ENCODE measurements around the gene RALGPS1. TPM values are rescaled to one million over a fixed set of nuclear protein-coding genes. Genes with fewer than 3 reads are reported as not detected.

The RALGPS1 gene
- polyA plus RNA-seq, 3 donors: 0.60 to 4.6 (median 1.3) TPM

DNA sequence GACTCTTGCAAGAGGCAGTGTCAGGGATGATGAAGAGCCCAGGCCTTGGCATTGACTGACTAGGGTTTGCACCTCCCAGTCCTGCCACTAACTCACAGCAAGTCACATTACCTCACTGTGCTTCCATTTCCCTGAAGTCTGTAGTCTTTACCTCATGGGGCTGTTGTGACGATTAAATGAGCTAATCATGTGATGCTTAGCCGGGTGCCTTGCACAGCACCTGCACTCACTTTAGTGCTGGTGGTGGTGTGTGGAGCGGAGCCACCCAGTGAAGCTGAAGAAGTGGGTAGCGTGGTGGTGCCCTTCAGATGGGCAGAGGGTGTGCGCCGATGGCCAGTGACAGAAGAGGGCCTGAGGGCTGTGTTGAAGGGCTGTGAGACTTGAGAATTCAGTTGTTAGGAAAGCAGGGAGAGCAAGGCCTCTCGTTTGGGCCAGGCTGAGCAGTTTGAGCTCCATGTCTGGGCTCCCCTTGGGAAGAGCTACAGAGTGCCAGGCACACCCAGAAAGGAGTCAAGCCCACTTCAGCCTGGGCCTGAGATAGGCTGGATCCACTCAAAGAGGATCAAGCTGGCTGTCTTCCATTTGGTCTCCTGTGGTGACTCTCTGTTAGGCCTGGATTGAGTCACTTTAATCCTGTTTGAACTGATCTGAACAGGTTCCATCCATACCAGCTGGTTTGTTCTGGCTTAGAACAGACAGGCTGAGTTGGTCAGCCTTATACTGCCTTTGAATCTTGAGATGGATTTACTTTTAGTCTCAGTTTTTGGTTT is 42.5 kb downstream of the RALGPS1 start:
- no peaks in the 10 kb centered on the region for H4K20me1 ChIP-seq (ENCODE audit: insufficient read depth, low read length)
- Mint-ChIP-seq H3K27ac (peak overlapping the region in 1 of 7 donors; percentile 32), H3K9me3 (peaks cover 0 to 3% (median 0%) of the 10 kb centered on the region in 7 donors), H3K4me1 (no peaks in the 10 kb centered on the region), H3K27me3 (ENCODE audit: low read depth in 3 of 3) (peaks cover 14 to 24% (median 20%) of the 10 kb centered on the region in 3 donors), H3K4me3 (no peak overlapping the region), H3K36me3 (no peaks in the 10 kb centered on the region)
- H3K4me1 ChIP-seq (ENCODE audit: control insufficient read depth in 1 of 2, insufficient read depth in 2 of 2, low read length in 2 of 2): no peaks in the 10 kb centered on the region
- no peak overlapping the region for H3K4me2 ChIP-seq (replicated peaks; ENCODE audit: extremely low read depth, low read length, poor library complexity, severe bottlenecking)
- no peaks in the 10 kb centered on the region for H3K9me3 ChIP-seq (replicated peaks in 1 of 2; ENCODE audit: control insufficient read depth in 1 of 2, insufficient read depth in 1 of 2, low read length in 2 of 2)
- no peak overlapping the region for H2AFZ ChIP-seq (ENCODE audit: insufficient read depth, low read depth, low read length, poor library complexity, severe bottlenecking)
- H3K36me3 ChIP-seq (replicated peaks in 1 of 2; ENCODE audit: control insufficient read depth in 1 of 2, insufficient read depth in 2 of 2, low read length in 2 of 2): no peaks in the 10 kb centered on the region
- H3K79me2 ChIP-seq (ENCODE audit: insufficient read depth, low read length): no peaks in the 10 kb centered on the region
- TF ChIP-seq CTCF (IDR thresholded peaks at IDR 0.05): no peak
- no peak overlapping the region for H3K9ac ChIP-seq (ENCODE audit: insufficient read depth, low read length, poor library complexity, severe bottlenecking)
- H3K27ac ChIP-seq (ENCODE audit: low read depth in 1 of 2, low read length in 2 of 2): no peak overlapping the region
- H3K27me3 ChIP-seq (ENCODE audit: control insufficient read depth in 2 of 2, insufficient read depth in 2 of 2, low read length in 2 of 2): no peaks in the 10 kb centered on the region
- intact Hi-C loops (cut with micrococcal nuclease): no loop called here
- 96% methylated on average over 7 of the region's 7 CpGs for WGBS (ENCODE audit: insufficient coverage)
- DNase-seq: no peak
- no peak overlapping the region for H3K4me3 ChIP-seq (replicated peaks in 1 of 3; ENCODE audit: low read depth in 2 of 3, low read length in 3 of 3)

DNA sequence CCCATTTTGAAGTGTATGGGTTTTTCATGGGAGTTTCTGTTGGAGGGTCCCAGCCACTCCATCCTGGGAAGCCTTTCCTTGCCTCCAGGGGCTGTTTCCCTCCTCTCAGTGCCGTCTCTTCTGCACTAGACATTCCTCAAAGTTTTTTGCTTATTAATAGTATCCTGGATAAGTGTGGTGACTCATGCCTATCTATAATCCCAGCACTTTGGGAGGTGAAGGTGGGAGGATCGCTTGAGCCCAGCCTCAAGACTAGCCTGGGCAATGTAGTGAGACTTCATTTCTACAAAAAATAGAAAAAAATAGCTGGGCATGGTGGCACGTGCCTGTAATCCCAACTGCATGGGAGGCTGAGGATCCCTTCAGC is 43.1 kb downstream of the RALGPS1 start:
- Mint-ChIP-seq H3K27me3 (ENCODE audit: low read depth in 3 of 3) (peaks cover 14 to 24% (median 17%) of the 10 kb centered on the region in 3 donors), H3K4me3 (no peak overlapping the region), H3K4me1 (no peaks in the 10 kb centered on the region), H3K36me3 (no peaks in the 10 kb centered on the region), H3K9me3 (peaks cover 0 to 3% (median 0%) of the 10 kb centered on the region in 7 donors), H3K27ac (no peak overlapping the region)
- H3K4me3 ChIP-seq (replicated peaks in 1 of 3; ENCODE audit: low read depth in 2 of 3, low read length in 3 of 3): no peak overlapping the region
- no peak overlapping the region for H3K9ac ChIP-seq (ENCODE audit: insufficient read depth, low read length, poor library complexity, severe bottlenecking)
- no CpG with 5 or more reads among the region's 3 CpGs for WGBS (ENCODE audit: insufficient coverage)
- H3K36me3 ChIP-seq (replicated peaks in 1 of 2; ENCODE audit: control insufficient read depth in 1 of 2, insufficient read depth in 2 of 2, low read length in 2 of 2): no peaks in the 10 kb centered on the region
- no peak for TF ChIP-seq CTCF (IDR thresholded peaks at IDR 0.05)
- H3K9me3 ChIP-seq (replicated peaks in 1 of 2; ENCODE audit: control insufficient read depth in 1 of 2, insufficient read depth in 1 of 2, low read length in 2 of 2): no peaks in the 10 kb centered on the region
- no peaks in the 10 kb centered on the region for H4K20me1 ChIP-seq (ENCODE audit: insufficient read depth, low read length)
- no peak for DNase-seq
- H3K27ac ChIP-seq (ENCODE audit: low read depth in 1 of 2, low read length in 2 of 2): no peak overlapping the region
- no peak overlapping the region for H3K4me2 ChIP-seq (replicated peaks; ENCODE audit: extremely low read depth, low read length, poor library complexity, severe bottlenecking)
- H2AFZ ChIP-seq (ENCODE audit: insufficient read depth, low read depth, low read length, poor library complexity, severe bottlenecking): no peak overlapping the region
- H3K79me2 ChIP-seq (ENCODE audit: insufficient read depth, low read length): no peaks in the 10 kb centered on the region
- intact Hi-C loops (cut with micrococcal nuclease): no loop called here
- H3K4me1 ChIP-seq (ENCODE audit: control insufficient read depth in 1 of 2, insufficient read depth in 2 of 2, low read length in 2 of 2): no peaks in the 10 kb centered on the region
- no peaks in the 10 kb centered on the region for H3K27me3 ChIP-seq (ENCODE audit: control insufficient read depth in 2 of 2, insufficient read depth in 2 of 2, low read length in 2 of 2)

Measured in CD14-positive monocyte (primary cell).